Neural cell (in vitro differentiated cells): ENCODE results near the gene POLR3K.

ENCODE experiments used
- POLR2AphosphoS5 ChIP-seq: IDR thresholded peaks from 2 replicates; pipeline ENCODE4 v1.6.1; 2012
- TAF1 ChIP-seq: IDR thresholded peaks from 2 replicates; pipeline ENCODE4 v1.6.1; 2012; ENCODE audit warnings: low read depth
- TF ChIP-seq, protein P1 (sequence below): fragments of 450-650 bp; IDR thresholded peaks from 2 replicates; pipeline ENCODE4 v1.5.1; 2014; ENCODE audit warnings: antibody characterized with exemption, mild to moderate bottlenecking, moderate library complexity; ENCODE audit not compliant: poor library complexity, severe bottlenecking

DNA sequence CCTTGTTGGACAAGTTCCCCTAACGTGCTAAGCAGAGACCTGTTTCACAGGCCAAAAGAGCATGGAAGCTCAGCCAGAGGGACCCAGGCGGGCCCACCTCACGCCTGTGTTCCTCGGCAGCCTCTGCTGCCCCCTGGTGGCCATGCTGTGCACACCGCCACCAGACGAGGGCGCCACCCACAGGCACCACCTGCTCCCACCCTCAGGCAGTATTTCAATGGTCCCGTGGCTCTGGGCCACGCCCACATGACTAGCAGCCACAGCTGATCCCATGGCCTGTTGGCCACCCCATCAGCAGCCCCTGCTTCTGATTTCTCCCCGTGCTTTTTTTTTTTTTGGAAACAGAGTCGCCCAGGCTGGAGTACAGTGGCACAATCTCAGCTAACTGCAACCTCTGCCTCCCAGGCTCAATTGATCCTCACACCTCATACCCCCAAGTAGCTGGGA is 43.5 kb upstream of the POLR3K start:
- TF ChIP-seq, protein P1, sequence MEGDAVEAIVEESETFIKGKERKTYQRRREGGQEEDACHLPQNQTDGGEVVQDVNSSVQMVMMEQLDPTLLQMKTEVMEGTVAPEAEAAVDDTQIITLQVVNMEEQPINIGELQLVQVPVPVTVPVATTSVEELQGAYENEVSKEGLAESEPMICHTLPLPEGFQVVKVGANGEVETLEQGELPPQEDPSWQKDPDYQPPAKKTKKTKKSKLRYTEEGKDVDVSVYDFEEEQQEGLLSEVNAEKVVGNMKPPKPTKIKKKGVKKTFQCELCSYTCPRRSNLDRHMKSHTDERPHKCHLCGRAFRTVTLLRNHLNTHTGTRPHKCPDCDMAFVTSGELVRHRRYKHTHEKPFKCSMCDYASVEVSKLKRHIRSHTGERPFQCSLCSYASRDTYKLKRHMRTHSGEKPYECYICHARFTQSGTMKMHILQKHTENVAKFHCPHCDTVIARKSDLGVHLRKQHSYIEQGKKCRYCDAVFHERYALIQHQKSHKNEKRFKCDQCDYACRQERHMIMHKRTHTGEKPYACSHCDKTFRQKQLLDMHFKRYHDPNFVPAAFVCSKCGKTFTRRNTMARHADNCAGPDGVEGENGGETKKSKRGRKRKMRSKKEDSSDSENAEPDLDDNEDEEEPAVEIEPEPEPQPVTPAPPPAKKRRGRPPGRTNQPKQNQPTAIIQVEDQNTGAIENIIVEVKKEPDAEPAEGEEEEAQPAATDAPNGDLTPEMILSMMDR = peak; percentile 76
- TF ChIP-seq POLR2AphosphoS5 (no peak), TAF1 (no peak)
